GM19467 (cell line): Measurements from ENCODE around the gene ZDHHC14.
"Not testable (repeated sequence)": the region's sequence is repeated elsewhere in the genome, so short reads cannot be mapped to it uniquely, and the experiment has no call there.

Experiments
- ATAC-seq: cut with Tn5 transposase; IDR thresholded peaks from one replicate; pipeline ENCODE4 v1.9.1; 2021; ENCODE audit warnings: mild to moderate bottlenecking, moderate library complexity; ENCODE audit not compliant: unreplicated experiment

The ZDHHC14 gene

DNA sequence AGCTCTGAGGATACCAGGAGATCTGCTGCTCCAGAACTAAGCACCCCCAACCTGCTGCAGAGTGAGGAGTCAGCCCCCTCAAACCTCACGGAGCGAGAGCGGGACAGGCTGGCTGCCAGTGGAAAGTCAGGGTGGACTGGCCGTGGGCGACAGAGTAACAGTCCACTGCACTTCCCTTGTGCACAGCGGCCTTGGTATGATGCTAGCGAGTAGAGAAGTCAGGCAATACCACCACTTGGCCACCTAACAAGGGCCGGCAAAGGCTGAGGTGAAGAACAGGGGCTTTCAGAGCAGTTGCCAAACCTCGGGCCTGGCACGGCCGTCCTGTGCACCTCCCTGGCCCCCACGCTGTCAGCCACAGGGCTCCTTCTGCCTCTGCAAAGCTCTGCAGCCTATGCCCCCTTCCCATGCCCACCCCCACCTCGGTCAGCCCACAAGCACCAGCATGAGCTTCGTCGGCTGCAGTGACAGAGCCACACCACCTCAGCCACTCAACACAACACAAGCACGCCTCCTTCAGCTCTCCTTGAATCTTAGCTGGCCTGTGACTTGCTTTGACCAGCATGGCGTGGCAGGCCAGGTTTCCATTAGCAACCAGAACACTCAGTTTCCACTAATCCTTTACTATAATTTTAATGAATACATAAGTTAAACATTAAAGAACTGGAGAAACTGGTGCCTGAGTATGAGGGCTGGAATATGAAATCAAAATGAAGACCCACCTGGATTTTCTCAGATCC, 314.5 kb downstream of the ZDHHC14 start:
- no peak for ATAC-seq

- no peak for ATAC-seq
These were observed 319.0 kb downstream of the ZDHHC14 start for GRCh38 chr6:157699777-157700636.

DNA sequence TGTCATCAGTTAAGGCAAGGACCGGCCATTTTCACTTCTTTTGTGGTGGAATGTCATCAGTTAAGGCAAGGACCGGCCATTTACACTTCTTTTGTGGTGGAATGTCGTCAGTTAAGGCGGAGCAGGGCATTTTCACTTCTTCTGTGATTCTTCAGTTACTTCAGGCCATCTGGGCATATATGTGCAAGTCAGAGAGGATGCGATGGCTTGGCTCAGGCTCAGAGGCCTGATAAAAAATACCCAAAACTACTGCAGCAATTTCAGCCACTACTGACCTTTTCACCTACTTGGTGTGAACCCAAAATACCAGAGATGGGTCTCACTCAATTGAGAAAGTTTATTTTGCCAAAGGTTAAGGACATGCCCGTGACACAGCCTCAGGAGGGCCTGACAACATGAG, 325.4 kb downstream of the ZDHHC14 start:
- ATAC-seq, result not testable (repeated sequence)

- no peak for ATAC-seq
These were observed 325.9 kb downstream of the ZDHHC14 start for GRCh38 chr6:157706883-157707282.

GRCh38 chr6:157707576-157707975, 326.6 kb downstream of the ZDHHC14 start:
- no peak for ATAC-seq

DNA sequence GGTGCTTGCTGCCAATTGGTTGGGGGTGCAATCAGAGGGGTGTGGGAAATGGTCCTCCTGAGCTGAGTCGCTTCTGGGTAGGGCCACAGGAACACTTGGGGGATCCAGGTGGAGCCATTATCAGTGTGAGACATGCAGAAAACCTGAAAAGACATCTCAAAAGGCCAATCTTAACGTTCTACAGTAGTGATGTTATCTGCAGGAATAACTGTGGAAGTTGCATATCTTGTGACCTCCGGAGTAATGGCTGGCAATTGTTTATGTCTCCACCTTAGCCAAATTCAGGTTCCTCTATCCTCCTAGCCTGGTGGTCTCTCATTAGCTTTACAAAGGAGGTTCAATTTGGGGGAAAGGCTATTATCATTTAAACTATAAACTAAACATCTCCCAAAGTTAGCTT, 327.2 kb downstream of the ZDHHC14 start:
- no peak for ATAC-seq

DNA sequence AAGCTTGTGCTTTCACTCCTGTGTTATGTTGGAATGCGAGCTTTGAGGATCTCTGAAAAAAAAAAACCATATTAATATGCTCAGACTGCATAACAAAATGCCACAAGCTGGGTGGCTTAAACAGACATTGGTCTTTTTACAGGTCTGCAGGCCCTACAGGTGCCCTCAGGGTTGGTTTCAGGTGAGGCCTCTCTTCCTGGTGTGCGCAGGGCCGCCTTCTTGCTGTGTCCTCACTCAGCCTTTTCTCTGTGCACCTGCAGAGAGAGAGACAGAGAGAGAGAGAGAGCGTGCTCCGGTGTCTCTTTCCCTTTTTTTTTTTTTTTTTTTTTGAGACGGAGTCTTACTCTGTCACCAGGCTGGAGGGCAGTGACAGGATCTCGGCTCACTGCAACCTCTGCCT, 327.9 kb downstream of the ZDHHC14 start:
- ATAC-seq, result no peak

DNA sequence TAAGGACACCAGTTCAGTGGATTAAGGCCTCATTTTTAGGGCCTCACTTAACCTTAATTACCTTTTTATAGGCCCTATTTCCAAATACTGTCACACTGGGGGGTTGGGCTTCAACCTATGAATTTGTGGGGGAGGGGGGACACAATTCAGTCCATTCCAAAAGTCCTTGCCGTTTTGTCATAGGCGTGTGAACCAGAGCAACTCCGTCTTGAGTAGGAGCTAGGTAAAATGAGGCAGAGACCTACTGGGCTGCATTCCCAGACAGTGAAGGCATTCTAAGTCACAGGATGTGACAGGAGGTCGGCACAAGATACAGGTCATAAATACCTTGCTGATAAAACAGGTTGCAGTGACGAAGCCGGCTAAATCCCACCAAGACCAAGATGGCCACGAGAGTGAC, 328.6 kb downstream of the ZDHHC14 start:
- ATAC-seq, result no peak

DNA sequence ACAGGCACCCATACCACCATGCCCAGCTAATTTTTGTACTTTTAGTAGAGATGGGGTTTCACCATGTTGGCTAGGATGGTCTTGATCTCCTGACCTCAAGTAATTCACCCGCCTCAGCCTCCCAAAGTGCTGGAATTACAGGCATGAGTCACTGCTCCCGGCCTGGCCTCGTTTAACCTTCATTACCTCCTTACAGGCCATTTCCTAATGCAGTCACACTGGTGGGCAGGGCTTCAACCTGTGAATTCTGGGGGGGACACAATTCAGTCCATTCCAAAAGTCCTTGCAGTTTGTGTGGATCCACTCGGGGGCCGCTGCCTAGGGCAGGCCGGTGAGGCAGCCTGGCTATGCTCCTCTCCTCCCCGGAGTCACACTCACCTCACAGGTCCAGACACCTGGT, 329.6 kb downstream of the ZDHHC14 start:
- ATAC-seq, result no peak

GRCh38 chr6:157711060-157711459, 330.1 kb downstream of the ZDHHC14 start:
- no peak for ATAC-seq

DNA sequence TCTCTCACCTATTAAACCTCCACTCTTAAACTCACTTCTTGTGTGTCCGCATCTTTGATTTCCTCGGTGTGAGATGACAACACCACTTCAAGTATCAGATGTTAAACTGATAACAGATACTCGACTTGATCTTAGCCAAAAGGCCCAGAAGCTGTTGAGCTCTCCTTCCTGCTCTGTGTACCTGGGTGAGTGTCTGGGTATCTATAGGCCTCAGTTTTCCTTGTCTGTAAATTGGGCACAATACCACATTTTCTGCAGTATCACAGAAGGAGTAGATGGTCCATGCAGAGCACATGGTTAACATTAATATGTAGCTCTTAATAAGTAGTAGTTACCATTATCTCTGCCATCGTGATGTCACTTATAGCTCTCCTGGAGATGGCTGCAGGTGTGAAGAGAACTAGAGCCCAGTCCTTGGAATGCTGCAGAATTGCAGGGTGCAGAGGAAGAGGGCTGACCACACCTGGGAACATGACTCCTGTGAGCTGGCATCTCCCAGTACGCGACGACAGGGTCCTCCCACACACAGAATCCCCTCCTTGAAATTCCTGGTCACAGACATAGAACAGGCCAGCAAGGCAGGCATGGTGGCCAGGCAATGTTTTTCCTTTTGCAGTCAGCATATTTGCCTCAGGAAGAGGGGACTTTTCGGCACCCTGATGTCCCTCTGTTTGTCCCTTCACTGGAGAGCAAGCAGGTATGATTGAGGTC, 331.8 kb downstream of the ZDHHC14 start:
- ATAC-seq, result no peak

- ATAC-seq, result no peak
These were observed 332.6 kb downstream of the ZDHHC14 start for GRCh38 chr6:157713451-157714152.

DNA sequence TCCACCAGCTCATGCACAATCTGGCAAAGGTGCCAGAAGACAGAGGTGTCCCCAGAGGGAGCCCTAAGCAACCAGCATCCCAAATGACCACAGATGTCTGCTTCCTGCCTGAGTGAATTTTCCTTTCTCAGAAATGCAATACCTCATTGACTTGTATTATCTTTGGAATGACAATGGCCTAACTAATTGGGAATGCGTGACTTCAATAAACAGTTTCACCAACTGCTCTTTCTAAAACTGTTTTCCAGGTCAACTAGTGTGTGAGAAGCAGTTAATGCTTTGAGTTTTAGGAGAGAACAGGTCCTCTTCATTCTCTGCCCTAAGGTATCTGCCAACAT, 333.1 kb downstream of the ZDHHC14 start:
- no peak for ATAC-seq

GRCh38 chr6:157715728-157716164, 334.8 kb downstream of the ZDHHC14 start:
- no peak for ATAC-seq

GRCh38 chr6:157716251-157716995, 335.4 kb downstream of the ZDHHC14 start:
- no peak for ATAC-seq

DNA sequence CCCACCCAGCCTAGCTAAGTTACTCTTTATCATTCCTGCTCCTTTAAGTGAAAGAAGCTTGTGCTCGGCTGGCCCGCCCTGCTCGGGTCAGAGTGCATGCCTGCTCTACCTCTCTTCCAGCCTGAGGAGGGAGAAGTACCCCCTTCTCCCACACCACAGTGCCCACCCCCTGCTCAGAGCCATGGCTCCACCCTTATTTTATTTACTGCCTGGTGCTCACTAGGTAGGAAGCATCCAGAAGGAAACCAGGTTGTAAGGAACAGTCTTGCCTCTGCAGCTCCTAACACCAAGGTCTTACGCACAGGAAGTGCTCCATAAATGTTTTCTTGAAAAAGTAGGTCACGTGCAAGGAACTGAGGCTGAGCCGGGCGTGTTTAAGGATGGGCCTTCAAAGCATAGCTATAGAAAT, 336.4 kb downstream of the ZDHHC14 start:
- ATAC-seq, result no peak

DNA sequence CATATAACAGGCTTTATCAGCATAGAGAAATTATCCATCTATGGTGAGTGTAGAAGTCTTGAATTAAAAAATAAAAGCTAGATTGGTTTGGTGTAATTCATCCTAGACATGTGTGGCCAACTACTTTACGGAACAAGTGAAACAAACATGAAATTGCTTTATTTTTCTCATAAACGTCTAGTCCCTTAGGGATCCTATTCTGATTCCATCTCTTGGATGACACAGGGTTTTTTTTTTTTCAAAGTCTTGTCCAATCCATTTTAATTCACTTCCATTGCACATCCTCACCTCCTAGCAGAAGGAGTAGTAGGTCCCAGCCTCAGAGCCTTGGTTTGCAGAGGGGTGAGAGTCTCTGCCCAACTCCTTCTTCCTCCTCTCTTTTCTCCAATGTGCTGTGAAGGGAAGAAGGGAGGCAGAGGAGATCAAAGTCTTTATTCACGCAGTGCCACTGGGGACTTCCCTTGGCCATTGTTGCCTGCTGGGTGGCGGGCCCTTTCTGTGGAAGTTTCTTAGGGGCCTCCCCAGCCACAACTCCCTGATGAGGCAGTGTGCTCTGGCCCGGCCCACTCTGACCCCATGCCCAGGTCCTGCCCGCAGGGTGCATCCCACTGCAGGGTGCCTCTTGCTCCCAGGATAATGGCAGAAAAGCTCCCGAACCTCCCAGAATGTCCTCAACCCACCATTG, 337.7 kb downstream of the ZDHHC14 start:
- ATAC-seq, result no peak

DNA sequence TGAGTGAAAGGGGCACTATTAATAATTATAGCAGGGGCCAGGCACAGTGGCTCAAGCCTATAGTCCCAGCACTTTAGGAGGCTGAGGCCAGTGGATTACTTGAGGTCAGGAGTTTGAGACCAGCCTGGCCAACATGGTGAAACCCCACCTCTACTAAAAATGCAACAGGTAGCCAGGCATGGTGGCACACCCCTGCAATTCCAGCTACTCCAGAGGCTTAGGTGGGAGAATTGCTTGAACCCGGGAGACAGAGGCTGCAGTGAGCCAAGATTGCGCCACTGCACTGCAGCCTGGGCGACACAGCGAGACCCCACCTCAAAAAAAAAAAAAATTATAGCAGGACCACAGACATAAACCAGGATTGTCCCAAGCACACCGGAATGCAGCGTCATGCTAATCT, 340.0 kb downstream of the ZDHHC14 start:
- ATAC-seq, result not testable (repeated sequence)

- no peak for ATAC-seq
These were observed 340.4 kb downstream of the ZDHHC14 start for GRCh38 chr6:157721426-157721825.

- no peak for ATAC-seq
These were observed 340.8 kb downstream of the ZDHHC14 start for GRCh38 chr6:157721830-157722229.
